Suppressor macrophage treated with lipopolysaccharide for 1 hour (primary cell): ENCODE measurements around the gene FCER1A.
"Not testable (repeated sequence)": the region's sequence is repeated elsewhere in the genome, so short reads cannot be mapped to it uniquely, and the experiment has no call there.

Experiments used
- DNase-seq, 3 donors: peaks; one replicate each; pipeline ENCODE4 v3.0.0-alpha.2; 2020 to 2022

The FCER1A gene

DNA sequence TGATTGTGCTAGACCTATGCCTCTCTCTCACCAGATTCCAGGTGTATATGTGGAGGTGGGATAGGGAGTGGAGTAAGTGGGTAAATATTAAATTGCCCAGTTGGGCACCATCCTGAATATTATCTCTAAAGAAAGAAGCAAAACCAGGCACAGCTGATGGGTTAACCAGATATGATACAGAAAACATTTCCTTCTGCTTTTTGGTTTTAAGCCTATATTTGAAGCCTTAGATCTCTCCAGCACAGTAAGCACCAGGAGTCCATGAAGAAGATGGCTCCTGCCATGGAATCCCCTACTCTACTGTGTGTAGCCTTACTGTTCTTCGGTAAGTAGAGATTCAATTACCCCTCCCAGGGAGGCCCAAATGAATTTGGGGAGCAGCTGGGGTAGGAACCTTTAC, at the start of gene FCER1A:
TSS of gene FCER1A (plus strand) at position 242 of the 400 bp plus-strand sequence. CDS start at position 271, 29 bp downstream.
- DNase-seq, result peak in 2 of 3 donors; percentile 35 to 54

DNA sequence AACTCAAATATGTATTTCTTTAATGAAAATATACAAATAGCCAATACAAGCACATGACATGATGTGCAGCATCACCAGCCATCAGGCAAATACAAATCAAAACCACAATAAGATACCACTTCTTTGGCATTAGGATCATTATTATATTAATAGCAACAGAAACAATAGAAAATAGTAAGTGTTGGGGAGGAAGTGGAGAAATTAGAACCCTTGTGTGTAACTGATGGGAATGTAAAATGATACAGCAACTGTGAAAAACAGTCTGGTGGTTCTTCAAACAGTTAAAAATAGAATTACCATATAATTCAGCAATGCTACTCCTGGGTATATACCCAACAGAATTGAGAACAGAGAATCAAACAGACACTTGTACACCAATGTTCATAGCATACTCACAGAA, 40.8 kb upstream of the FCER1A start:
- DNase-seq, result no peak

DNA sequence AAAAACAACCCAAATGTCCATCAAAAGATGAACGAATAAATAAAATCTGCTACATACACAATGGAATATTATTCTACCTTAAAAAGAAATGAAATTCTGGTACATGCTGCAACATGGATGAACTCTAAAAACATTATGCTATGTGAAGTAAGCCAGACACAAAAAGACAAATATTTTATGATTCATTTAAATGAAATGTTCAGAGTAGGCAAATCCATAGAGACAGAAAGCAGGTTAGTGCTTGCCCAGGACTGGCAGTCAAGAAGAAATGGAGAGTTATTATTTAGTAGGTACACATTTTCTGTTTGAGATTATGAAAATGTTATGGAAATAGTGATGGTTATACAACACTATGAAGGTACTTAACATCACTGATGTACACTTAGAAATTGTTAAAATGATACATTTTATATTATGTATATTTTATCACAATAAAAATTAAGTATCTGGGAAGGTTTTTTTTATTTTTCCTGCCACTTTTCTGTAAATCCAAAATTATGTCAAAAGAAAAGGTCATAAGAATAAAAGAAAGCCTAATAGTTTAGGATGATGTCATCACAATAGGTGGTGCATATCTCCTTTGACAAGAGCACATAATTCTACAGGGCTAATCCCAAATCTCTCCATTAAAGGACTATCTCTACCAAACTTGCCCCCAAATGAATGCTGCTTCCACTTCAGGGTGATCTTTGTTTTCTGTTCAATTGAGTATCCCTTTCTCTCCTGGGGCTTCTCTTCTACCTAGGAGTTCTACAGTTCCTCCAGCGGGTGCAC, 40.2 kb upstream of the FCER1A start:
- no peak for DNase-seq

DNA sequence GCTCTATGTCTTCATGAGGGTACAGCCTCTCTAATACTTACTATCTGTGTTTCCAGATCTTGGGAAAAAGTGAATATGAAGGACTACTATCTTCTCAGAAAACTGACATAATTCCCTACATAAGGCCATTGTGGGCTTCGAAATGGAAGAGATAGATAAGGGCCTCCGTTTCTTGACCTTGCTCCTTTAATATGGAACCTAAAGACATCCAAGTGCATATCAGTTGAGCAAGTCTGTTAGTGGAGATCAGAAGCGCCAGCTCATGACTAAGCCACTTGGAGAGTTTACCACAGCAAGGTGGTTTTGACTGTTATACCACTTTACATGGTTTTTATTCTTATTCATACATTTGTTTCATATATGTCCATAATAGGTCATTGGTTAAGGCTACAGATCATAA, 35.3 kb upstream of the FCER1A start:
- no peak for DNase-seq

DNA sequence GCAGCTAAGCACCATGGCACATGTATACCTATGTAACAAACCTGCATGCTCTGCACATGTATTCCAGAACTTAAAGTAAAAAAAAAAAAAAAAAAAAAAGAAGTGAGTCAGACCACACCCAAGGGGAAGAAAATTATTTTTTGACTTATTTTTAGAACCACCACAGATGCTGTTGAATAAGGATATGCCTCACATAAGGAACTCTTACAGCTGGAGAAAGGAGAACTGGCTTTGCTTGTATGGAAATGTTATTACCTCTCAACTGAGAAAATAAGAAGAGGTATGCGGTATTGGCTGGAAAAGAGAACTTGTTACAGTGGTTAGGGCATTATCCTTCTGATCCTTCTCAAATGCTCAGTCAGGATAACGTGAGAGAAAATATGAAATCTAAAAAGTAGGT, 27.5 kb upstream of the FCER1A start:
- DNase-seq, result peak; percentile 29 to 61 (median 59)

DNA sequence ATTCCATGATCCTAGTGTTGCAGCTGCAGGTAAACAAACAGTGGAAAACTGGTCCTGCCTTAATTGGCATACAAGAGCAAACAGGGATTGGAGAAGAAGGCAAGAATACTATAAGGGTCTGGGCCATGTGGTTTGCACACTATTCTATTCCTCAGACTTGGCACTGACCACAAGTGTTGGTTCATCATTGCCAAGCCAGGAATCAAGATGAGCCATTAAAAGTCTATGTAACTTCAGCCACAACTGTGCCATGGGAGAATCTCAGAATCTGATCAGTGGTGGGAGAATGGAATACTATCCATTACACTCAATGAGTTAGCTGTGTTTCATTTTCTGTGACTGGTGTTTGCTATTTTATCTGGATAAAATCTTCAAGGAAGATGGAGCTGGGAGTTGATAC, 26.2 kb upstream of the FCER1A start:
- DNase-seq, result no peak

DNA sequence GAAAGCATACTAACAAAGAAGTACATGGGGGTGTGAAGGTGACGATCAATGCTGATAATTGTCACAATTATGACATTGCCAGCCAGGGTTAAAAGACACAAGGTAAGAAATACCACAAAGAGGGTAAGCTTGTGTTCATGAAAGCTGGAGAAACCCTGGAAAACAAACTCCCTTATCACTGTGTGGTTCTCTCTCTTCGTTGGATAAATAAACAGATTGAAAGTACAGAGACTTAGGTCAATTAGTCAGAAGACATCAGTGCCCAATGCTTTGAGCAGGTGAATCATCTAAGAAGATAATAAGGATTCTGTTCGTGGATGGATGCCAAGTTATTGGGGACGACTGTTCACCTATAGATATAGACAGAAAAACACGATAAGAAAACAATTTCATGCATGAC, 22.4 kb upstream of the FCER1A start:
- no peak for DNase-seq

DNA sequence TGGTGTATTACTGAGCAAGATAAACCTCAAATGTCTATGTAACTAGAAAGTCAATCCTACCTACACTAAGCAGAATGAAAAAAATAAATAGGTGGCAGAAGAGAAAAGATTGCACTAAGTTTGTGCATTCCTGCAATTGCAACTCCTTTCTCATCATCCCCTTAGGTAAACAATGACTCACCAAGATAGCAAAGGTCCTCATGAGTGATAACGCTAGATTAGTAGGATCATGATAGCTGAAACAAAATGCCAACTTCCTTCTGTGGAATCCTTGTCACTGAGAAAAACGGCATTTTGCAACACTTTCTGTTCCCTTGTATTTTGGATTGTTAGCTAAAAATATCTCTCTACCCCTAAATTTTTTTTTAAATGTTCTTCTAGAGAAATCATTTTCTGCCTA, 20.0 kb upstream of the FCER1A start:
- peak; percentile 13 to 55 (median 52) for DNase-seq

DNA sequence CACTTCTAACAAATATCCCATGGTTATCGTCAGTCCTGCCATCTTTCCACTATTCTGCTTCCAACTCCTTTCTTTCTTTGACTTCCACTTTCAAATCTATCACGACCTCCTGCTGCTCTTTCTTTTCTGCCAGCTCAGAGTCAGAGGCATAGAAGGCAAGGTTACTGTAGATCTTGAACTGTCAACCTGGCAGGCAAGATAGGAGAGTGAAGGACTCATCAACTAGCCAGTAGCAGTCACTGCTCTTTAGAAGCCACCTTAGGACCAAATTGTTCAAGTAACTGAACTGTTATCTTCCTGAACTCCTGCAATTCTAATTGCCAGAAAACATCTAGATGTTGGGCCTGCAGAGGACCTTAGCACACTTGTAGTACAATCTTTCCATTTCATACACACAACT, 13.1 kb upstream of the FCER1A start:
- no peak for DNase-seq

DNA sequence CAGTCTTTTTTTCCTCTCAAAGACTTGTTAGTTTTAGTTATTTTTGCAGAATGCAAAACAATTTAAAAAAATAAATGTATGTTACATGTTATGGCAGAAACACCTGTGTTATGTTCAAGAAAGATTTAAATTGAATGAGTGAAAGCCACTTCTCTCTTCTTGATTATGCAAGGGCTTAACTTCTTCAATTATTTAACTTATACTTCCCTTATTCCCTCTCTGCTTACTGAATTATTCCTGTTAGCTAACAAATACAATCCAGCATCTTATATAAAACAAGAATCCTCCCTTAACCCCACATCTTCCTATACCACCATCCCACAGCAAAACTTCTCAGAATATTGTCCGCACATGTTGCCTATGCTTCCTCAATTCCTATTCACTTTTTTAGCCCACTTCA, 10.7 kb upstream of the FCER1A start:
- DNase-seq, result peak; percentile 3 to 54 (median 48)

DNA sequence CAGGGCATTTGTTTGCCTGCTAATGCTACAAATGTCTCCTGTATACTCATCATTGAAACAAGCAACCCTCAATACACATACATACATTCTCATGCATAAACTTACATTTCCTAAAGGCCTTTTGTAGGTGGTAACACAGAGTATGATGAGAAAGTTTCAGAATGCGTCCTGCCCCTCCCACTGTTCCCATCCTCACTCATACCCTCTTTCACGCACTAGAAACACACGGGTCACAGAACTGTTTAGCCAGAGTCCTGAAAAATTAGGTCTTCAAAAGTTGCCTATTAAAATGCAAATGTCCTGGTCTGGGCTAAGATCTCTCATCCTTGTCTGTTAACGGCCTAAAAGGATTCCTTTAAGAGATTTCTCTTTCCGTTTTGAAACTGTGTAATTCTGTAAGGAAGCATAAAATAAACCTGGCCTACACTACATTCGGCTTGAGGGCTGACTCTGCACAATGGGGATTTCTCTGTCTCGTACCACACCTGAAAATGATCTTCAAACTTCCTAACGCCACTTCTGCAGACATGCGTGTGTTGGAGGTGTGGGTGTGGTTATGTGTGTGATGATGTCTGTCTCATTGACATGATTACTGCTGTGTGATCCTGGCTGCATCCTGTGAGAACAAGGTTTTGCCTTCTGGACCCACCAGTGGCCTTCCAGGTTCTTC, 5.3 kb upstream of the FCER1A start:
- no peak for DNase-seq

DNA sequence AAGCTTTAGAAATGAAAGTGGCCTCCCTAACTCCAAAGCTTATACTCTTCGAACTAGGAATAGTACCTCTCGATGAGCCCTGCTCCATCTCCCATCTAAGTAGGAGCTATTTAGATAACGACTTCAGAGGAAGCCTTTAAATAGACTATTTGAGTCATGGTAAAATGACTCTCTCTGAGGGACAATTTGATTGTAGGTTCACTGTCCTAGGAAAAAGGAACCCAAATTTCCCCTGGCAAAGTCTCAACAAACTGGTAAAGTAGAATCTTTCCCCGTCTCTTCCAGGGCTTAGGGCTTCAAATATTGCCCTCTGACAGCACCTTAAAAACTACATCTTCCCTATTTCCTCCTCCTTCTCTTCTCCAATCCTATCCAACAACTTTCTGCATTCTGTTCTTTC, 2.0 kb upstream of the FCER1A start:
- peak; percentile 56 to 73 (median 56) for DNase-seq

DNA sequence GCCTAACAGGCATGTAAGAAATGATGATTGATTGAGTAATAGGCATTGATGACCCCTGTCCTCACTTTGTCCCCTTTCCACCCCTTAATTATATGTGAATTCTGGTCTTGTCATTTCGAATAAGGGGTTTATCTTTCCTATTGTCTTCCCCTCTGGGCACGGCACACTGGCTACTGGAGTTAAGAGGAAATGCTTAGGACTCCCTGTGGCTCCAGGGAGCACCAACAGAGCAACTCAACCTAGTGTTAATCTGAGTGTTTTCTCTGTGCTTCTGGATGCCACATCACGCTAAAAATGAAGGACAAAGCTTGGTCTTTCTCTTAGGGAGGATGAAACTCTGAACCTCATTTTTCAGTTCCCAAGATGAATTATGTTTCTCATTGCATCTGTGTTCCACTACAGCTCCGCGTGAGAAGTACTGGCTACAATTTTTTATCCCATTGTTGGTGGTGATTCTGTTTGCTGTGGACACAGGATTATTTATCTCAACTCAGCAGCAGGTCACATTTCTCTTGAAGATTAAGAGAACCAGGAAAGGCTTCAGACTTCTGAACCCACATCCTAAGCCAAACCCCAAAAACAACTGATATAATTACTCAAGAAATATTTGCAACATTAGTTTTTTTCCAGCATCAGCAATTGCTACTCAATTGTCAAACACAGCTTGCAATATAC, 5.3 kb downstream of the FCER1A start:
- no peak for DNase-seq

DNA sequence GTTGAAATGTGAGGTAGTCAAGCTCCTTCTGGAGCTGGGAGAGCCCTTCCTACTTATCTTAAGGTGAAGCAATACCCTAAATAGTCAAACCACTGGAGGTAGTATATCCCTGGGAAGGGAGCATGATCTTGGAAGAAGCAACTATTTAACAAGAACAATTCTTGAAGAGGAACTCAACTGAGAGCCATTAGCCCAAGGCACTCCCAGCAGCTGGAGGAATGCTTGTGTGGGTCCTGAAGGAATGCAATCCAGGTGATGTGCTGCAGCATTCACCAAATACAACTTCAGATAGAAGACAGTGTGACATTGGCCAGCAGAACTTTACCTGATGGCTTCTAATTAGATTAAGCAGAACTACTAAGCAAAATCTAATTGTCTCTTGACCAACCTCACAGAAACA, 9.5 kb downstream of the FCER1A start:
- no peak for DNase-seq

DNA sequence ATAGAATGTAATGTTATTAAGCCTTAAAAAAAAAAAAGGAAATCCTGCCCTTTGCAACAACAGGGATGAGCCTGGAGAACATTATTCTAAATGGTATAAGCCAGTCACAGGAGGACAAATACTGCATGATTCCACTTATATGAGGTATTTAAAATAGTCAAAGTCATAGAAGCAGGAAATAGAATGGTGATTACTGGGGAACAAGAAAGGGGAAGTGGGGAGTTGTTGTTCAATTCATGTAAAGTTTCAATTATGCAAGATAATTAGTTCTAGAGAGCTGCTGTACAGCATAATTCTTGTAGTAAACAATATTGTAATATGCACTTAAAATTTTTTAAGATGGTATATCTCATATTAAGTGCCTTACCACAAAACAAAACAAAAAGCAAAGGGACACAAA, 13.2 kb downstream of the FCER1A start:
- DNase-seq, result peak; percentile 24 to 63 (median 57)

DNA sequence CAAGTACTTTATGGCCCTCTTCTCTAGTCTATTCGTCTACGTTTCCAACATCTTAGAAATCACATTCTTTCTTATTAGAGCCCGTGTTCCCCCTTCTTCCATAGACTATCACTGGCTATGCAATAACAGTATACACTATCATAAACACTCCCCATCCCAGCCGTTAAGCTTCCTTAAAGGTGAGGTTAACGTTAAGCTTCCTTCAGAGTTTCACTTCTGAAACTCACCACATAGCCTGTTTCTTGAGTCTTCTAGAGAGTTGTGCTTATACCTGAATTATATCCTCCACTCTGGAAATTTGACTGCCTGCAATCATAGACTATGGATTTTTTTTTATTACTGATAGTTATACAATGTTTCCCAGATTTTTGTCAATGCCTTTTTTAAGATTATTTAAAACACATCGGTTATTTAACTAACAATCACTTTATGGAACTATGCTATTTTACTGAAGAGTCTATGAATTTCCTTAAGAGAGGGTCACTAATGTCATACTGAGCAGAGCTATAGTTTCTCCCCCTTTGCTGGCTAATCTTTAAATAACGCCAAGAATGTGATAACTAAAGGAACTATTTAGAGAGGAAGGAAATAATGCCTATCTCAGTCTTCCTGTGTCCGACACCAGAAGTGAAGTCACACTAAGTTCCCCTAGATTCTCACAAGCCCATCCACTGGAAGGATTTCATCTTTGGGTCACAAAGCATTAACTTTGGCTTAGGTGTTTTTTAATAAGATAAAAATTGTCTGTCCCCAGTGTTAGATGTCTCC, 16.8 kb downstream of the FCER1A start:
- DNase-seq, result peak in 1 of 3 donors; percentile 18

DNA sequence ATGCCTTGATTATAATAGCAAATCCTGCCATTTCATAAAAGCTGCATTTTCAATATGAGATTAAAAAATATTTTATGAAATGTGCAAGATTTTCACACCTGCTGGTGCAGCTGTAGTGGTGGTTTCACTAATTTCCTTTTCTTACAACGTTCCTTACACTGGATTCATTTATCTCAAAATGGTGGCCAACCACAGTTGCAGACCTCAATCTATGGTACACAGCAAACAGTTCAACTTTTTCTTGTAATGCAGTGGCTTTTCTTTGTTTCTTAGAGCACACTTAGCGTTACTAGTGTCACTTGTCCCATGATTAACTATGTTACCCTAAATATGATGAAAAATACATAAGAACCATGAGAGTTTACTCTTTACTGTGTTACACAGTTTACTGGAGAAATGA, 32.7 kb downstream of the FCER1A start:
- DNase-seq, result no peak

DNA sequence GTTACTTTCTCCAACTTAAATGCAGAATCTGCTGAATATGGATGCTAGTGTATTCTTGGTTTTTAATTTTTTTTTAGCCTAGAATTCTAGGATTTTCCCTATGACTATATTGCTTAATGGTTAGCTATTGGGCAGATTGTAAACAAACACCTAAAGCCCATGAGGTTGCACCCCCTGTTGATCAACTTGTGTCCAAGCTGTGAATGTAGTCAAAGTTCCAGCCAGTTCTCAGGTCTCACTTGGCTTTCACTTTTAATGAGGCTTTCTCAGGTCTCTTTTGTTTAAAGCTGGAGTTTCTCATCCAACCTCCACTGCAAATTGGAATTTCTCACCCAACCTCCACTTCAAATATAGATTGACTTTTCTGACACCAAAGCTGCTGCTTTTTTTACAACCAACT, 35.9 kb downstream of the FCER1A start:
- no peak for DNase-seq

DNA sequence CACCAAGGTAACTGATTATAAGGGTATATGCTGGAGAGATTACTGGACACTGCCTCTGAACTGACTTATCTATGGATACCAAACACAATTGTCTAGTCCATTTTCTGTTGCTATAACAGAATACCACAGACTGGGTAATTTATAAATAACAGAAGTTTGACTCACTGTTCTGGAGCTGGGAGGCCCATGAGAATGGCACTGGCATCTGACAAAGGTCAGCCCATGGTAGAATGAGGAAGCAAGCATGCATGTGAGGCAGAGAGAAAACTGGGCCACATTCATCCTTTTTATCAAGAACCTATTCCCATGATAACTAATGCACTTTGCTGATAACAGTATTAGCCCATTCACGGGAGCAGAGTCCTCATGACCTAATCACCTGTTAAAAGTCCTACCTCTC, 37.4 kb downstream of the FCER1A start:
- DNase-seq, result peak; percentile 50 to 69 (median 65)

DNA sequence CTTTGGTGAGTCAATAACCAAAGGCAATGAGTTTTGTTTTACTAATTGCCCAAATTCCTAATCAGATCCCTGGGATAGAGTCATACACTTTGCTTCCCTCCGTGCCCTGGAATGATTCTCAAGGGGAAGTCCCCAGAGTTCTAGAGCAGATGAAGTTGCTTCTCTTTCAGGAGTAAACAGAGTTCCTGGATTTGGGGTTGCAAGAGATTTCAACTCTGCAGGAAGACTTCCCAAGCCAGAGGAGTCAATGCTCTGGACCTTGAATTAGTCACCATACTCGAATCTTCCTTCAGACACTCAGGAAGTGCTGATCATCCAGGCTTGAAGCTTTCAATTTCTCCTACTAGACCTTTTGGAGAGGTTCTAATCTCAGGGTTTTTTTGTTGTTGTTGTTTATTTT, 39.6 kb downstream of the FCER1A start:
- DNase-seq, result peak; percentile 35 to 46 (median 38)

DNA sequence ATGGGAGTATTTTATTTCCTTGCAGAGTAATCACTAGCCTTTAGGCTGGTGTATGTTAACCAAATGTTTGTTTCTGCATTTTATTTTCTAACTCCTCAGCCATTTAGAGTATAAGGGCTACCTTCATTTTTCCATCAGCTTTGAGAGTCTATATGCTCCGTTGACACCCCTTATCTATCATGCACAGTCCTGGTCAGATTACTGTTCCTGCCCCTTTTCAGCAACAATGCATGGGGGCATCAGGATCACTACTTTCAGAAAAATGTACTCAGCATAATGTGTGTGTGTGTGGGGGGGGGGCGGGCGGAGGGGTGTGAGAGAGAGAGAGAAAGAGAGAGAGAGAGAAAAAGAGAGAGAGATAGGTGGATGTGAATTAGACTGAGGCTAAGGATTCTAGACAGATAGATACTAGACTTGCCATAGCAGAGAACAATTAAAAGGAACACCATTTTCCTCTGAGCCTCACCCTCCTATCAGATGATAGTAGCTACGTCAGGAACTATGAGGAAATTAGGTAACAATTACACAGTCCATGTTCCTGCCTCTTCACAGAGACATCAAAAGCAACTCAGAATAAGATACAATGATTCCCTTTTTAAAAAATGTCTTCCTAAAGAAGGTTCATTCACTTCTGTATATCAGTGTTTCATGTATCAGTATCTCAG, 40.8 kb downstream of the FCER1A start:
- no peak for DNase-seq

DNA sequence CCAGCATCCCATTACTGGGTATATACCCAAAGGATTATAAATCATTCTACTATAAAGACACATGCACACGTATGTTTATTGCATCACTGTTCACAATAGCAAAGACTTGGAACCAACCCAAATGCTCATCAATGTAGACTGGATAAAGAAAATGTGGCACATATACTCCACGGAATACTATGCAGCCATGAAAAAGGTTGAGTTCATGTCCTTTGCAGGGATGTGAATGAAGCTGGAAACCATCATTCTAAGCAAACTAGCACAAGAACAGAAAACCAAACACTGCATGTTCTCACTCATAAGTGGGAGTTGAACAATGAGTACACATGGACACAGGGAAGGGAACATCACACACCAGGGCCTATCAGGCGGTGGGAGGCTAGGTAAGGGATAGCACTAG, 47.2 kb downstream of the FCER1A start:
- not testable (repeated sequence) for DNase-seq

DNA sequence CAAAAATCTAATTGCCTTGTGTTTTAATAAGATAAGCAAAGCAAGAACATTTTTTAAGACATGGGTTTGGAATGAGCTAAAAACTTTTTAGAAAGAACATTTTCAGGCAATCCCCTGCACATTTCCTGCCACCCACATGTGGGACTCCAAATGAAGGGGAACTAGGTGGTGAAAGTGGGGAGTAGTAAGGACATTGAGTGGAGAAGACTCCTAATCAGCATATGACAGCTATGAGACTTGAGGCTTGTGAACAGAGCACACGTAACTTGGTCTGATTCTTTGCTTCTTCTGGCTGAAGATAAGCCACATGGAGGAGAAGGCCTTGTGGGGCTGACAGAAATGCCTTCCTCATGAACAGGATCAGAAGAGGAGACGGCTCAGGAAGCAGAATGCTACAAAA, 50.3 kb downstream of the FCER1A start:
- DNase-seq, result peak; percentile 39 to 41 (median 41)
